HL-60 (cell line): Measurements from ENCODE around the gene LRRC74A.

Experiments used
- DNase-seq, 2 experiments: peaks; one replicate each; pipeline ENCODE4 v3.0.0-alpha.2; 2010 to 2020; ENCODE audit warnings: low read depth in 1 of 2, low spot score in 1 of 2
- H3K27ac ChIP-seq: fragments of 250-450 bp; sonication (Bioruptor Pico); replicated peaks from 2 replicates; pipeline ENCODE4 v1.5.1; 2020; ENCODE audit warnings: mild to moderate bottlenecking, moderate library complexity
- H3K27me3 ChIP-seq: fragments of 250-450 bp; sonication (Bioruptor Pico); 2 replicates; pipeline ENCODE4 v1.5.1; 2021; ENCODE audit warnings: mild to moderate bottlenecking, moderate library complexity; ENCODE audit not compliant: insufficient read depth, poor library complexity, severe bottlenecking
- H3K4me3 ChIP-seq: replicated peaks from 2 replicates; pipeline ENCODE4 v1.5.1; 2011; ENCODE audit warnings: mild to moderate bottlenecking, control low read depth, low read length; ENCODE audit not compliant: insufficient read depth
- GABPA ChIP-seq: IDR thresholded peaks from 2 replicates; pipeline ENCODE4 v1.6.1; 2012; ENCODE audit warnings: low read depth
- POLR2AphosphoS5 ChIP-seq: IDR thresholded peaks from 2 replicates; pipeline ENCODE4 v1.6.1; 2012; ENCODE audit warnings: low read depth
- SPI1 ChIP-seq: IDR thresholded peaks from 2 replicates; pipeline ENCODE4 v1.6.1; 2012; ENCODE audit warnings: low read depth, mild to moderate bottlenecking, borderline replicate concordance
- TF ChIP-seq, protein P1 (sequence below): IDR thresholded peaks from one replicate; pipeline ENCODE4 v1.5.1; 2011; ENCODE audit warnings: low read length, control low read depth, inconsistent platforms; ENCODE audit not compliant: insufficient read depth
- TF ChIP-seq, protein P2 (sequence below): IDR thresholded peaks from 2 replicates; pipeline ENCODE4 v1.6.1; 2012; ENCODE audit warnings: low read depth; ENCODE audit not compliant: insufficient replicate concordance

Gene LRRC74A

DNA sequence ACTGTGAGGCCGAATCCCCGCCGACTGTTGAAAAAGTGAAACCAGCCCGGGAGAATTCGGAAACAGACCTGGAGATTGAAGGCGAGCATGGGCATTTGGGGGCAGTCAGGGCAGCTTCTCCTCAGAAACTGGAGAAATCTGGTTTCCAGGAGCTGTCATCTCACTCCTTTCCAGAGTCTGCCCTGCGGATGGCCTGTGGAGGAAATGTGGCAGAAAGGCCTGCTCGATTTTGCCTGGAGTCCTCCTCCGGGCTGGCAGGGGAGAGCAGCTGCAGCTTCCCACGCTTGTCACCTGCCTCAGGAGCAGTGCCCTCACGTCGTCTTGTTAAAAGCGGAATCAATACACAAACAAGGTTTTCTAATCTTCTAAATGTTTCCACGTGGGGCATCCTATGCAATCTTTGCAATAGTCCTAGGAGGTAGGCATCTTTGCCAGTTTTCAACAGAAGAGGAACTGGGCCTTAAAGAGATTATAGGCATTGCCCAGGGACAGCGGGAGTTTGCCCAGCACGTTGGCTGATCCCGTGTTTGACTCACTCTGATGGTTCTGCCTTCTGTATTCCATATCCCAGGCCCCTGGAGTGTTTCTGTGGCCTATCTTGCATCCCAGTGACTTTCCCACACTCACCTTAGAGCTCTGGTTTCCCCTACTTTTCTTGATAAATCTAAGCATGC, 2.3 kb downstream of the LRRC74A start:
- no peak for TF ChIP-seq SPI1
- TF ChIP-seq, protein P1, sequence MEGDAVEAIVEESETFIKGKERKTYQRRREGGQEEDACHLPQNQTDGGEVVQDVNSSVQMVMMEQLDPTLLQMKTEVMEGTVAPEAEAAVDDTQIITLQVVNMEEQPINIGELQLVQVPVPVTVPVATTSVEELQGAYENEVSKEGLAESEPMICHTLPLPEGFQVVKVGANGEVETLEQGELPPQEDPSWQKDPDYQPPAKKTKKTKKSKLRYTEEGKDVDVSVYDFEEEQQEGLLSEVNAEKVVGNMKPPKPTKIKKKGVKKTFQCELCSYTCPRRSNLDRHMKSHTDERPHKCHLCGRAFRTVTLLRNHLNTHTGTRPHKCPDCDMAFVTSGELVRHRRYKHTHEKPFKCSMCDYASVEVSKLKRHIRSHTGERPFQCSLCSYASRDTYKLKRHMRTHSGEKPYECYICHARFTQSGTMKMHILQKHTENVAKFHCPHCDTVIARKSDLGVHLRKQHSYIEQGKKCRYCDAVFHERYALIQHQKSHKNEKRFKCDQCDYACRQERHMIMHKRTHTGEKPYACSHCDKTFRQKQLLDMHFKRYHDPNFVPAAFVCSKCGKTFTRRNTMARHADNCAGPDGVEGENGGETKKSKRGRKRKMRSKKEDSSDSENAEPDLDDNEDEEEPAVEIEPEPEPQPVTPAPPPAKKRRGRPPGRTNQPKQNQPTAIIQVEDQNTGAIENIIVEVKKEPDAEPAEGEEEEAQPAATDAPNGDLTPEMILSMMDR = no peak
- no peak for TF ChIP-seq GABPA
- TF ChIP-seq POLR2AphosphoS5 = no peak
- TF ChIP-seq, protein P2, sequence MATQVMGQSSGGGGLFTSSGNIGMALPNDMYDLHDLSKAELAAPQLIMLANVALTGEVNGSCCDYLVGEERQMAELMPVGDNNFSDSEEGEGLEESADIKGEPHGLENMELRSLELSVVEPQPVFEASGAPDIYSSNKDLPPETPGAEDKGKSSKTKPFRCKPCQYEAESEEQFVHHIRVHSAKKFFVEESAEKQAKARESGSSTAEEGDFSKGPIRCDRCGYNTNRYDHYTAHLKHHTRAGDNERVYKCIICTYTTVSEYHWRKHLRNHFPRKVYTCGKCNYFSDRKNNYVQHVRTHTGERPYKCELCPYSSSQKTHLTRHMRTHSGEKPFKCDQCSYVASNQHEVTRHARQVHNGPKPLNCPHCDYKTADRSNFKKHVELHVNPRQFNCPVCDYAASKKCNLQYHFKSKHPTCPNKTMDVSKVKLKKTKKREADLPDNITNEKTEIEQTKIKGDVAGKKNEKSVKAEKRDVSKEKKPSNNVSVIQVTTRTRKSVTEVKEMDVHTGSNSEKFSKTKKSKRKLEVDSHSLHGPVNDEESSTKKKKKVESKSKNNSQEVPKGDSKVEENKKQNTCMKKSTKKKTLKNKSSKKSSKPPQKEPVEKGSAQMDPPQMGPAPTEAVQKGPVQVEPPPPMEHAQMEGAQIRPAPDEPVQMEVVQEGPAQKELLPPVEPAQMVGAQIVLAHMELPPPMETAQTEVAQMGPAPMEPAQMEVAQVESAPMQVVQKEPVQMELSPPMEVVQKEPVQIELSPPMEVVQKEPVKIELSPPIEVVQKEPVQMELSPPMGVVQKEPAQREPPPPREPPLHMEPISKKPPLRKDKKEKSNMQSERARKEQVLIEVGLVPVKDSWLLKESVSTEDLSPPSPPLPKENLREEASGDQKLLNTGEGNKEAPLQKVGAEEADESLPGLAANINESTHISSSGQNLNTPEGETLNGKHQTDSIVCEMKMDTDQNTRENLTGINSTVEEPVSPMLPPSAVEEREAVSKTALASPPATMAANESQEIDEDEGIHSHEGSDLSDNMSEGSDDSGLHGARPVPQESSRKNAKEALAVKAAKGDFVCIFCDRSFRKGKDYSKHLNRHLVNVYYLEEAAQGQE = no peak
- no peak for DNase-seq
- H3K27ac ChIP-seq = no peak overlapping the region

DNA sequence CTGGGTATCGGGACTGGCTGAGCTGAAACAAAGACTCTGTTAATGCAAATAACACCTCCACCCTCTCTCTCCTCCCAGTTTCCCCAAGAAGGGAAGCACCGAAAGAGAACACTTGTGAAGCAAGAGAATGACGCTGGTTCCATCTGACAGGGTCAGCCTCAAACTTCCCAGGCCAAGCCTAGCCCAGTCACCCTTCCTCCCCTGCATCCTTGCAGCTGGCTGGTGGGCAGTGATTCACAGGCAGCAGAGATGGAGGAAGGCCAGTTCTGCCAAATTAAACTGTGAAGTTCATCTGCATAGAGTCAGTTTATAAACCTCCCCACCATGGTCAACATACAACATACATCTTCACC, 2.8 kb downstream of the LRRC74A start:
- Histone ChIP-seq H3K27me3 (no peaks in the 10 kb centered on the region), H3K4me3 (no peak overlapping the region), H3K27ac (no peak overlapping the region)
- TF ChIP-seq POLR2AphosphoS5 (no peak), GABPA (no peak), SPI1 (no peak)
- TF ChIP-seq, protein P2 = no peak
- TF ChIP-seq, protein P1 = no peak
- DNase-seq = no peak

More for the DNA sequence above, 2.3 kb downstream of the LRRC74A start:
- no peak overlapping the region for H3K4me3 ChIP-seq
- no peaks in the 10 kb centered on the region for H3K27me3 ChIP-seq

DNA sequence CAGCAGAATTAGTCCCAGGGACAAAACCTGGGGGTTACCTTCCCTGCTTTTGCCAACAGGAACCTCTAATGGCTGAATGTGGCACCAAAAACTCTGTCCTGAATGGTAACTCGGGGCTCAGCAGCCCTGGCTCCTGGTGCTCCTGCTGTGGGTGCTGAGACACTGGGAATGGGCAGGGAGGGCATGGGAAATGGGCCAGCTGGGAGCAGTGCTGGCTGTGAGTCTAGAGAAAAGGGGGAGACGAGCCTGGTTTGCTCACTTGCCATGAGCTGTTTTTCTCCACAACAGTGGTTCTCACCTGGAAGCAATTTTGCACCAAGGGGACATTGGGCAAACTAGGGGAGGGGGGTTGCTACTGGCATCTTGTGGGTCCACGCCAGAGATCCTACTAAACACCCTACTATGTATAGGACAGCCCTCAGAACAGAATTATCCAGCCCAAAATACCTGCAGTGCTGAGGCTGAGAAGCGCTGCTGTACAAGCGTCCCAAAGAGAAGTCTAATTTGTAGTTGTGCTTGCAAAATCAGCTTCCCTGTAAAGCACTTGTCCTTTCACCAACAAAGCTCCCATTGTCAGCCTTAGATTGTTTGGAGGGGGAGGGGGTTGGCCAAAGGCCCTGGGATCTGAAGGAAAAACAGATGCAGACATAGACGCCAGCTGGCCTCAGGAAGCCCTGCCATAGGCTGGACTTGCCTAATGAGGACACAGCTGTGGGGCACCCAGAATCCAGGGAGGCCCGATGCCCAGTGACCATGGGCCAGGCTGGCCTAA, 3.6 kb downstream of the LRRC74A start:
- Histone ChIP-seq H3K27ac (no peak overlapping the region), H3K27me3 (no peaks in the 10 kb centered on the region), H3K4me3 (no peak overlapping the region)
- TF ChIP-seq, protein P2 = no peak
- TF ChIP-seq SPI1 (no peak), POLR2AphosphoS5 (no peak), GABPA (no peak)
- TF ChIP-seq, protein P1 = no peak
- DNase-seq = no peak
